A549 treated with dexamethasone at 1 μM for 4 hours (cell line): ENCODE results near the gene CDV3. TPM values are rescaled to one million over a fixed set of nuclear protein-coding genes. Genes with fewer than 3 reads are reported as not detected.

ENCODE experiments used
- total RNA-seq: library from RNA; stranded (reverse); fragments of 200-300 nt; extraction: Qiagen RNA extraction; gene quantifications from 5 replicates; pipeline ENCODE4 v1.2.3, GENCODE V29; 2022

Gene CDV3, protein sequence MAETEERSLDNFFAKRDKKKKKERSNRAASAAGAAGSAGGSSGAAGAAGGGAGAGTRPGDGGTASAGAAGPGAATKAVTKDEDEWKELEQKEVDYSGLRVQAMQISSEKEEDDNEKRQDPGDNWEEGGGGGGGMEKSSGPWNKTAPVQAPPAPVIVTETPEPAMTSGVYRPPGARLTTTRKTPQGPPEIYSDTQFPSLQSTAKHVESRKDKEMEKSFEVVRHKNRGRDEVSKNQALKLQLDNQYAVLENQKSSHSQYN
- 124 to 144 TPM (median 127 TPM) in 5 replicates for total RNA-seq

DNA sequence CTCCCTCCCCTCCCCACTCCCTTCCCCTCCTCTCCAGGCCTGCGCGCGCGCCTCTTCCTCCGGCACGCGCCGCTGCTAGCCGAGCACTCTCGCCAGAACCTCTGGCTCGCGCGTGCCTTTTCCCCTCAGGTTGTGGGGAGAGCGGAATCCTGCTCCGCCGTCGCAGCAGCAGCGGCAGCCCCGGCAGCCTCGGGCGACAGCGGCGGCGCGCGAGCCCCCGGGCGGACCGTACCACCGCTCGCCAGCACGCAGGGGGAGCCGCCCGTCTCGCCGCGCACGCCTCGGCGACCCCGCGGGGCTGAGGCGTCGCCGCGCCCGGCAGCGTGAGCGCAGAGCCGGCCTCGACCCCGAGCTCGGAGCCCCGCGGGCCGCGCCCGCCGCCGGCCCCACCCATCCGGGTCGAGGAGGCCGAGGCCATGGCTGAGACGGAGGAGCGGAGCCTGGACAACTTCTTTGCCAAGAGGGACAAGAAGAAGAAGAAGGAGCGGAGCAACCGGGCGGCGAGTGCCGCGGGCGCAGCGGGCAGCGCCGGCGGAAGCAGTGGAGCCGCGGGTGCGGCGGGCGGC is at the start of gene CDV3:
Gene CDV3 (plus strand): TSS at position 58 of the 566 bp plus-strand sequence. CDS start 359 bp downstream, at position 417.

Other genes with a start within 250 kb of the CDV3 start
- gene BFSP2, start 173.6 kb upstream of the CDV3 start, total RNA-seq = not detected in 5 replicates
- 22.3 to 30.3 TPM (median 26.0 TPM) in 5 replicates for gene TOPBP1, start 88.3 kb downstream of the CDV3 start, total RNA-seq
- 0.50 to 2.0 TPM (median 1.2 TPM) in 5 replicates for gene TF, start 172.7 kb downstream of the CDV3 start, total RNA-seq
- gene SRPRB, start 232.1 kb downstream of the CDV3 start, total RNA-seq = 51.8 to 63.8 TPM (median 56.0 TPM) in 5 replicates